SK-N-MC (cell line): ENCODE measurements around the gene PCBP1.

ENCODE experiments used
- DNase-seq: peaks from one replicate; pipeline ENCODE4 v3.0.0-alpha.2; 2011; ENCODE audit warnings: low read depth, low spot score
- H3K27ac ChIP-seq: fragments of 200-600 bp; sonication (generic); 2 replicates; pipeline ENCODE4 v1.5.1; 2016; ENCODE audit warnings: mixed run types
- H3K36me3 ChIP-seq: fragments of 200-600 bp; sonication (generic); 2 replicates; pipeline ENCODE4 v1.6.1; 2017; ENCODE audit warnings: antibody characterized with exemption, low read length, mixed read lengths; ENCODE audit not compliant: insufficient read depth
- H3K4me3 ChIP-seq: fragments of 200-600 bp; sonication (generic); 2 replicates; pipeline ENCODE4 v1.5.1; 2016
- H3K9ac ChIP-seq: fragments of 200-600 bp; sonication (generic); 2 replicates; pipeline ENCODE4 v1.8.0; 2017; ENCODE audit warnings: mixed run types, mixed read lengths; ENCODE audit not compliant: insufficient read length
- H3K9me3 ChIP-seq: fragments of 200-600 bp; sonication (generic); 2 replicates; pipeline ENCODE4 v1.6.1; 2017; ENCODE audit warnings: low read depth, mild to moderate bottlenecking, antibody characterized with exemption, low read length, moderate library complexity, mixed read lengths
- EZH2 ChIP-seq: fragments of 200-600 bp; sonication (generic); IDR thresholded peaks from one replicate; pipeline ENCODE4 v1.6.1; 2017; ENCODE audit warnings: antibody characterized with exemption
- FOXP2 ChIP-seq: optimal IDR thresholded peaks from 2 replicates; pipeline ENCODE3; 2011; ENCODE audit warnings: mild to moderate bottlenecking, moderate library complexity; ENCODE audit not compliant: insufficient read depth; ENCODE audit errors: extremely low read length, control extremely low read depth
- POLR2AphosphoS5 ChIP-seq: IDR thresholded peaks from 2 replicates; pipeline ENCODE4 v1.6.1; 2012; ENCODE audit warnings: mild to moderate bottlenecking, low read depth, low read length, borderline replicate concordance

PCBP1 gene

DNA sequence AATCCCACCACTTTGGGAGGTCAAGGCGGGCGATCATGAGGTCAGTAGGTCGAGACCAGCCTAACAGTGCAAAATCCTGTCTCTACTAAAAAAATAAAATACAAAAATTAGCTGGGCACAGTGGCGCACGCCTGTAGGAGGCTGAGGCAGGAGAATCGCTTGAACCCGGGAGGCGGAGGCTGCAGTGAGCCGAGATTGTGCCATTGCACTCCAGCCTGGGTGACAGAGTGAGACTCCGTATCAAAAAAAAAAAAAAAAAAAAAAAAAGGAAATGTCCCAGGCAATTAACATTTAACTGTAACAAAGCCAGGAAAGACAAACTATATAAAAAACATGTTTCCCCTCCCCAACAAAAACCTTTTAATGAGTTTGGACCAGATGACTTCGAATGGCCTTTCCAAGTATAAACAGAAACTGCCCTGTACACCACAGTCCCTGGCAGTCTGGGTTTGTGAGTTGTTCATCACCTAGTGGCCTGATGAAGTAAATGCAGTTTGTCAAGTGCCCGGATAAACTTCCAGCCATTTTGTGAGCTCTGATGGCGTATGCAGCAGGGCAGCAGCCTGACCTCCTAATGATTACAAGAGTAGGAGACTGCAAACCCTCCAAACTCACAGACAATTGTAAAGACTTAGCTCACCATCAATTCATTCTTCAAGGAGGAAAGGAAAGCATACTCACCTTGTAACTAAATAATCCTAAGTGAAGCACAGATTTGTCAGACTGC, 16.6 kb upstream of the PCBP1 start:
- peak; percentile 40 for DNase-seq
- TF ChIP-seq FOXP2 (no peak), POLR2AphosphoS5 (no peak), EZH2 (no peak)
- H3K9ac ChIP-seq, result peak overlapping the region; percentile 24
- H3K4me3 ChIP-seq, result no peak overlapping the region
- H3K27ac ChIP-seq, result peak overlapping the region; percentile 47; the same call in 1 of the 2 replicates
- peaks cover 62% of the 10 kb centered on the region for H3K36me3 ChIP-seq
- H3K9me3 ChIP-seq, result no peaks in the 10 kb centered on the region

GRCh38 chr2:70073493-70073892, 13.8 kb upstream of the PCBP1 start:
- Histone ChIP-seq H3K27ac (peak overlapping the region; percentile 26; the same call in 1 of the 2 replicates), H3K36me3 (peaks cover 64% of the 10 kb centered on the region), H3K9ac (no peak overlapping the region), H3K4me3 (no peak overlapping the region), H3K9me3 (no peaks in the 10 kb centered on the region)
- TF ChIP-seq EZH2 (no peak), FOXP2 (no peak), POLR2AphosphoS5 (no peak)
- DNase-seq, result no peak

DNA sequence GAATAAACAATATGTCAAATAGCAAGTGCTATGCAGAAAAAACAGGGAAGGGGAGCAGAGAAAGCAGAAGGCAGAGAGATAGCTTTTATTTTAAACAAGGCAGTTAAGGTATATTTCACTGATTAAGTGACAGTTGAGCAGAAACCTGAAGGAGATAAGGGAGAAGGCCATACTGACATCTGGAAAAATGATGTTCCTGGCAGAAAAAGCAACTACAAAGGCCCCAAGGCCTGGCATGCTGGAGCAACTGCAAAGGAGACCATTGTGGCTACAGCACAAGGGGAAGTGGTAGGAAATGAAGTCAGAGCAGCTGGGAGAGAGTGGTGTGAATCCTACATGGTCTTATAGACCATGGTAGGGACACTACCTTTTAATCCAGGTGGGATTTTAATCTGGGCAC, 8.9 kb upstream of the PCBP1 start:
- Histone ChIP-seq H3K9me3 (no peaks in the 10 kb centered on the region), H3K4me3 (no peak overlapping the region), H3K9ac (no peak overlapping the region), H3K36me3 (peaks cover 85% of the 10 kb centered on the region), H3K27ac (no peak overlapping the region)
- DNase-seq, result no peak
- TF ChIP-seq POLR2AphosphoS5 (no peak), EZH2 (no peak), FOXP2 (no peak)

DNA sequence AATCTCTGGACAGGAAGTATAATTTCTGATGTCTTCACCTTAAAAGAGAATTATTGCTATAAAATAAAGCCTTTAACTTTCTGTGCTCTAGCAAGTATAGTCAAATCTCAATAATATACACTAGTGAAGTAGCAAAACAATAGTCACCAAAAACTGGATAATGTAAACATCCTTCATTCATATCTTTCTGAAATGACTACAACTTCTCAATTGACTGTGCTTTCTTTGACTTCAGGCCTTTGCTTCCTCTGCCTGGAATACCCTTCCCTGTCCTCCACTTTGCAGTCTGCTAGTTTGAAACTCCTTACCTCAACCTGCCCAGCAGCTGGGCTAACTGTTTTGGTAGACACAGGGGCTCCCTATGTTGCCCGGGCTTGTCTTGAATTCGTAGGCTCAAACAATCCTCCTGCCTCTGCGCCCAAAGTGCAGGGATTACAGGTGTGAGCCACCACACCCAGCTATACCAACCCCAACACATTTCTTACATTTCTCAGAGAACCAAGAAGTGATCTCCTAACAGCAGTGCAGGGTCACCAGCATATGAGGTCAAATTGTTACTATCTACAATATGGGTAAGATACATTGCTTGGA, 6.6 kb upstream of the PCBP1 start:
- Histone ChIP-seq H3K4me3 (no peak overlapping the region), H3K27ac (peak overlapping the region; percentile 46), H3K36me3 (peaks cover 81% of the 10 kb centered on the region), H3K9me3 (no peaks in the 10 kb centered on the region), H3K9ac (no peak overlapping the region)
- TF ChIP-seq POLR2AphosphoS5 (no peak), EZH2 (no peak), FOXP2 (no peak)
- no peak for DNase-seq

DNA sequence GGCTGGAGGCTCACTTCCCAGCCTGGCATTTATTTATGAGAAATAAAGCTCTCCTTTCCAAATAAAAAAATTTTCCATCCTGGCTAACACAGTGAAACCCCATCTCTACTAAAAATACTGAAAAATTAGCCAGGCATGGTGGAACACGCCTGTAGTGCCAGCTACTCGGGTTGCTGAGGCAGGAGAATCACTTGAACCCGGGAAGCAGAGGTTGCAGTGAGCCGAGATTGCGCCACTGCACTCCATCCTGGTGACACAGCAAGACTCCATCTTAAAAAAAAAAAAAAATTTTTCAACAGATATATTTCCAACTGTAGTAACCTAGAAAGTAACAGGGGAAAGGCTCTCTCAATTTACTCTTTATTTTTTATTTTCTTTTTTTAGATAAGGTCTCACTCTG, 6.1 kb upstream of the PCBP1 start:
- H3K27ac ChIP-seq, result no peak overlapping the region
- no peak overlapping the region for H3K9ac ChIP-seq
- no peaks in the 10 kb centered on the region for H3K9me3 ChIP-seq
- no peak for DNase-seq
- no peak overlapping the region for H3K4me3 ChIP-seq
- H3K36me3 ChIP-seq, result peaks cover 76% of the 10 kb centered on the region
- TF ChIP-seq EZH2 (no peak), FOXP2 (no peak), POLR2AphosphoS5 (no peak)

DNA sequence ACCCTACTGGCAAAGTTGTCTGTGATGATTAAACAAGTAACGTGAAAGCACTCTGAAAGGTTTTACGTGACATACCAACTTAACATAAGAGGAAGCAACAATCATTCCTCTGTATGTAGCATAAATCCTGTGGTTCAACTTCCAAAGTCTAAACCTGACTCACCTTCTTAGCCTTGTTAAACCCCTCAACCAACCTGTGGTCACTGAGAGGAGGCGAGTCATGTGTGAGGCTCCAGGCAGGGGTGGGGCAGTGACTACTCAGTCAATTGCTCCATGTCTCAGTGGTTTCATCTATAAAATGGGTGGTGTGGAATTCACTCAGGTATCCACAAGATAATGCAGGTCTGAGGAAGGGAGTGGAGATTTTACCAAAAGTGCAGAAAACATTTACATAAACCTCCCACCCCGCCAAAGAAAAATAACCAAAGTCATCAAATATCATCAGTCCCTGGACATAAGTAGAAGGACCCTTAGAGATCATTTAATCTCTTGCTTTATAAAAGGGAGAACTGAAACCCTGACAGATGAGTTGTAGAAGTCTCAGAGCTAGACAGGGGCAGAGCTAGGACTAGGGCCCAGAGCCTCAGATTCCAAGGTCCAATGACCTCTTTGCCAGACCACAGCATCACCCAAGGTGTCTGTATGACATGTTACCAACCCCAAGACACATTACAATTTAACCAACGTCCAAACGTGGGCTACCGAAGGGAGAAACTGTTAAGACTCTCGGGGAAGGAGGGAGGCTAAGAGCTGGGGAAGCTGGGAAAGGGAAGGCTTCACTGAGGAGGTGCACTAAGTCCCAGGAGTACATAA, 3.7 kb upstream of the PCBP1 start:
- TF ChIP-seq POLR2AphosphoS5, result no peak
- TF ChIP-seq FOXP2, result no peak
- TF ChIP-seq EZH2, result no peak
- peaks cover 65% of the 10 kb centered on the region for H3K36me3 ChIP-seq
- H3K27ac ChIP-seq, result peak overlapping the region; percentile 32
- no peaks in the 10 kb centered on the region for H3K9me3 ChIP-seq
- no peak overlapping the region for H3K4me3 ChIP-seq
- no peak for DNase-seq
- H3K9ac ChIP-seq, result peak overlapping the region; percentile 6

- DNase-seq, result no peak
- Histone ChIP-seq H3K9ac (peak overlapping the region; percentile 100), H3K4me3 (peak overlapping the region; percentile 86; the same call in 1 of the 2 replicates), H3K36me3 (peaks cover 58% of the 10 kb centered on the region), H3K9me3 (no peaks in the 10 kb centered on the region), H3K27ac (peak overlapping the region; percentile 100)
- no peak for TF ChIP-seq EZH2
- TF ChIP-seq FOXP2, result no peak
- TF ChIP-seq POLR2AphosphoS5, result no peak
Measured at GRCh38 chr2:70084973-70085710, 2.1 kb upstream of the PCBP1 start.
